Stimulated activated naive CD4-positive, alpha-beta T cell (primary cell): ENCODE measurements around the gene ZNF429.
"Not testable (repeated sequence)": the region's sequence is repeated elsewhere in the genome, so short reads cannot be mapped to it uniquely, and the experiment has no call there.

Experiments
- DNase-seq, 6 experiments: peaks; one replicate each; lab custom pipeline; 2025; lab: John Stamatoyannopoulos, UW

The ZNF429 gene

GRCh38 chr19:21590867-21591266, 85.5 kb downstream of the ZNF429 start:
- DNase-seq = no peak

GRCh38 chr19:21593008-21593481, 87.6 kb downstream of the ZNF429 start:
- no peak for DNase-seq

- DNase-seq = no peak
Observed at GRCh38 chr19:21593502-21593901, 88.1 kb downstream of the ZNF429 start.

GRCh38 chr19:21593934-21594820, 88.8 kb downstream of the ZNF429 start:
- DNase-seq = no peak

GRCh38 chr19:21595185-21595584, 89.8 kb downstream of the ZNF429 start:
- DNase-seq = no peak

- DNase-seq = no peak
Observed at GRCh38 chr19:21602082-21602658, 96.8 kb downstream of the ZNF429 start.

GRCh38 chr19:21602659-21603430, 97.4 kb downstream of the ZNF429 start:
- not testable (repeated sequence) for DNase-seq

- DNase-seq = no peak
Observed at GRCh38 chr19:21603431-21604231, 98.2 kb downstream of the ZNF429 start.

- DNase-seq = peak in 3 of 6 experiments; percentile 33 to 72 (median 35)
Observed at GRCh38 chr19:21604351-21604926, 99.0 kb downstream of the ZNF429 start.
